GM18507 (cell line): ENCODE data around the gene TBL1X.

Experiments
- DNase-seq: peaks from one replicate; pipeline ENCODE4 v3.0.0; 2011; ENCODE audit warnings: low read depth; ENCODE audit not compliant: insufficient read length; ENCODE audit errors: extremely low spot score
- FAIRE-seq: peaks from 2 replicates; lab custom pipeline; 2011; peaks lifted over from hg19 to GRCh38; lab: Jason Lieb, UNC

Gene TBL1X

DNA sequence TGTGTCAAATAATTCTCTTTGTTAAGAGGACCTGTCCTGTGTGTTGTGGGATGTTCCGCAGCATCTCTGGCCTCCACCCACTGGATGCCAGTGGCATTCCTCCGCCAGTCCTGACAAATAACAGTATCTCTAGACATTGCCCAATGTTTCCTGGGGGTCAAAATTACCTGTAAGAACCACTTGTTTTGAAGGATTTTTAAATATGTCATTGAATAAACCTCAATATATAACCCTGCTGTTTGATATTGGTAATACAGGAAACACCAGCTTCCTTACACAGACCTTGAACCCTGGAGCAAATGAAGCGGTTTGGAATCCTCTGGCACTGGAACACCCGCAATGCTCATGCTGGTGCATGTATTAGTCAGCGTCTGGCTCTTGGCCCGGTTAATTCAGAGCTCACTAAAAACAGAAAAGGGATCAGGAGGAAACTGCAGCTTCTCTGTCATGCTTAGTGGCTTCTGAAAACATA is 101.3 kb downstream of the TBL1X start:
- FAIRE-seq (no peak), DNase-seq (no peak)

DNA sequence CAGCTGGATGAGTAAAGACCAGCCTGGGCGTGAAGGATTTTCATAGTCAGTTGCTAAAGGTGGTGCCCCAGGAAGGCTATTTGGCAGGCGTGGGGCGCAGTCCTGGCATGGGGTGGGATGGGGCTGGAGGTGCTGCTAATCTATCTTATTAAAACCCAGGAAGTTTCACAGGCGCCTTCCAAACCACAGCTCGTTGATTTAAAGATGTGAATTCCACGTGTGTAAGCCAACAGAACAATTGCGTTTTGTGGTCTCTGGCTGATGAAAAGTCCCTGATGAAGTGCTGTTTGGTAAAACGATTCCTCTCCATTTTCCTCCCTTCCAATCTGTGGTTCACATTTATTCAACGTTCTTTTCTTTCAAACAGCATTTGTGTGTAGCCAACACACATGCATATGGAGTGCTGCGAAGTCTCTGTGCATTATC is 105.0 kb downstream of the TBL1X start:
- no peak for FAIRE-seq
- DNase-seq = no peak

DNA sequence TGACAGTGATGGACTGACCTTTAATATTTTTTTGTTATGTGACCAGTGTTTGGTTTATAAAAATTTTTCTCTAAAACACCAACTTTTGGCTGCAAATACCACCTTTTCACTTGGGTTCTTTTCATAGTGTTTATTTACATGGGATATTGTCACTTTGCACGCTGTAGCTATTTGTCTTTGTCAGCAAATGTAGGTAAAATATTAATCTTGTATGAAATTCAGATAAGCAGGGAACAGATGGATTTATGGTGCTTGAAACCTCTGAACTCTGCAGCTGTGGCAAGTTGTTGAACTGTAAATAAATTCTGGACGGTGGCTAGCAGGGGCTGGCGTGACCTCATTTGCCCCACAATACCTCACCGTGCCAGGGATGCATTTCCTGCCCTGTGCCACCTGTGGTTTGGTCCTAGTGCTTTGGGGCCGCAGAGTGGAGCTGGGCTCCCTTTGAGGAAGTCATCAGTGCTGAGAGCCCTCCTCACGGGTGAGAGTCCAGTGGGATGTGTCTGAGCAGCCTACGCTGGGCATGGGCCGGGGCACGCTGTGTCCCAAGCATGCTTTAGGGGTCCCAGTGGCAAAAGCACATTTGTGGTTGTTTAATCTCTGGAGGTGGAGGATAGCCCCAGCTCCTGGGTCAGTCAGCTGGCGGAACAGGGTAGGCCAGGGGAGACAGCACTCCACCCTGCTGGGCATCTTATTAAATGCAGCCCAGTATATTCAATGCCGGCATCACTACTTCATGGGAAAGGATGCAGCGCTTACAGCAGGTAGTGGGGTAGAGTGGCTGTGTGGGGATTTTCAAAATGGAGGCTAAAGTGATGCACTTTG is 108.6 kb downstream of the TBL1X start:
- DNase-seq (no peak), FAIRE-seq (no peak)

GRCh38 chrX:9576059-9576458 is 111.2 kb downstream of the TBL1X start:
- DNase-seq (no peak), FAIRE-seq (no peak)

DNA sequence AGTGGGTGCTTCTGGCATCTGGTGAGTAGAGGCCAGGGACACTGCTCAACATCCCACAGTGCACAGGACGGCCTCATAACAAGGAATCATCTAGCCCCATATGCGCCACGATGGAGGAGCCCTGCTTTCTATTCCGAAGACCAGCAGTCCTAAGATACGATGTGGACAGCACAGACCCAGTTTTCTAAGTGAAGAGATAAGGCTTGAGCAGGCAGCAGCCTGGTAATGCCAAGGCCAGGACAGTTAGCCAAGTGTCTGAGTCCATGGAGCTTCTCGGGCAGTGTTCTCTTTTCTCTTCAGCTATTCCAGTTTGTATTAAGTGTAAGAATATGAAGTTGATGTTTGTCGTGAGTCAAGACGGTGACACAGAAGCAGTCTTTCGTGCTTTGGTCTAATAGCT is 112.7 kb downstream of the TBL1X start:
- FAIRE-seq (no peak), DNase-seq (no peak)

DNA sequence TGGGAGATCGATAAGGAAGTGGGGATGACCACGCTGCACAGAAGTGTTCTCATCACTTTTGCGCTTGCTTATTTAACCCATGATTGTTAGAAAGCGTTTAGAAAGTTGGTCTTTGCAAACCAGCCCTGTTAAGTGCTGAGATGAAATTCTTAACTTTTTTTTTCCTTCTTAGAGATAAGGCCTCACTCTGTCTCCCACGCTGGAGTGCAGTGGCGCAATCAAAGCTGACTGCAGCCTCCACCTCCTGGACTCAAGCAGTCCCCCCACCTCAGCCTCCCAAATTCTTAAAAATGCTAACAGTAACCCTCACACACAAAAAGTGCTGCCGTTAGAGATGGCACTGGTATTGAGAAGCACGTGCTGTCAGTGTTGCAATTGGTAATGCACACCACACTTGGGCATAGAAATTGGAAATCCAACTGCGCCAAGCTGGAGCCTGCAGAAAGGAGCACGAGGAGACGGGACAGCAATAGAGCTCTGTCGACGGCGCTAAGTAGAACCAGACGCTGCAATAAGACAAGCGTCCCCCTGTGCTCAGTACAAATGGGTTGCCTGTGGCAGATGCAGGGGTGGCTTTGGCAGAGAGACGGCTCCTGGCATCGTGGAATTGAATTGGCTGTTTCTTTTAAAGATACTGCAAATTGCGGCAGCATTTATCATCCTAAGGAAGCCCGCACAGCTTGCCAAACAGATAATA is 113.4 kb downstream of the TBL1X start:
- FAIRE-seq (no peak), DNase-seq (no peak)

DNA sequence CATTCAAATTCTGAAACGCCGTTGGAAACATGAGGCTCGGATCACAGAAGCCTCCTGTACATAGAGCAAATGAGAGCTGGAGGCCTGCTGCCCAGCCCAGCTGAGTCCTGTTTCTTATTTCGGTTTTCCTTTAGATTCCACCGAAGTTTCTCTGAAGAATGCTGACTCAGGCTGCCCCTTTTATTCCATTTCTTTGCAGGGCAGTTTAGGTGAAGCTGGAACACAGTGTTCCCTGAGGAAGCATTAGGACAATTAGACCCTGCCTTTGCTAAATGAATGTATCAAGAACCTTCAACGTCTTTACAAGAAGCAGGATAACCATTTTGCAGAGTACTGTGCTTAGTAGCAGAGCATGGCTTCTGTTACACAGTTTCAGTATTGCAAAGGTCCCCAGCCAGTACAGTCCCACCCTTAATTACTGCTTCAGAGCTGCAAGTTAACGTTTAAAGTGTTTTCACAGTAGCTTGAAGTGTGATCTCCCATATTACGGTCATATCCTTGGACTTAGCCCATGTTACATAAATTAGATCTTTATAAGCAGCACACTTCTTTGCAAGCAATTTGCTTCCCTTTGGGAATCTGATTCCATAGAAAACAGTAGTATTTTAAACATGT is 117.0 kb downstream of the TBL1X start:
- no peak for DNase-seq
- FAIRE-seq = no peak

- FAIRE-seq = no peak
- no peak for DNase-seq
Observed at GRCh38 chrX:9582956-9583355, 118.1 kb downstream of the TBL1X start.

DNA sequence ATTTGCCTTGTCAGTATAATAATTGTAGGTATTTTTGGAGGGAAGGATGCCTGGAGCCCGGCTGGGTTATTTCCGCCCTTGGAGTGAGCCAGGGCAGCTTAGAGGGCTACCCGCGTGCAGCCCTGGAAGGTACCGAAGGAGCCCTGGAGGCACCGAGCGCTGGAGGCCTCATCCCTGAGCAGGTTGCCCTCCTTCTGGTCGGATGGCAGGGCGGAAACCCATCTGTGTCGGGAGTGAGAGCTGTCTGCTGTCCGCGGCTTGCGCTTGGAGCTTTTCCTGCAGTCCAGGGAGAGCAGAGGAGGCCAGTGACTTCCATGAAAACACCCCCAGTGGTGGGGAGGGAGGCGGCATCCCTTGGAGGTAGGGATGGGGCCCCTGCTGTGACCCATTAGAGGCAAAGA is 122.1 kb downstream of the TBL1X start:
- FAIRE-seq (no peak), DNase-seq (no peak)

DNA sequence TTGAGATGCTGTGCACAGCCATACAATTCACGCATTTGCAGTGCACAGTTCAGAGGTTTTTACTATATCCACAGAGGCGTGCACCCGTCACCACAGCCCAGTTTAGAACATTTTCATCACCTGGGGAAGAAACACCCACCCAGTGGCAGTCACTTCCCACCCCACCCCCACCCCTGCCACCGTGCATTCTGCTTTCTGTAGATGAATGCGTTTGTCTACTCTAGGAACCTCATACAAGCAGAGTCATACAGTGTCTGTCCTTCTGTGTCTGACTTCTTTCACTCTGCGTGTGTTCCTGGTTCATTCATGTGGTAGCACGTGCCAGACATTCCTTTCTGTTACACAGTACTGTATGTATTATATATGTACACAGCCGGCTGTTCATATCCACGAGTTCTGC is 122.8 kb downstream of the TBL1X start:
- no peak for FAIRE-seq
- no peak for DNase-seq

DNA sequence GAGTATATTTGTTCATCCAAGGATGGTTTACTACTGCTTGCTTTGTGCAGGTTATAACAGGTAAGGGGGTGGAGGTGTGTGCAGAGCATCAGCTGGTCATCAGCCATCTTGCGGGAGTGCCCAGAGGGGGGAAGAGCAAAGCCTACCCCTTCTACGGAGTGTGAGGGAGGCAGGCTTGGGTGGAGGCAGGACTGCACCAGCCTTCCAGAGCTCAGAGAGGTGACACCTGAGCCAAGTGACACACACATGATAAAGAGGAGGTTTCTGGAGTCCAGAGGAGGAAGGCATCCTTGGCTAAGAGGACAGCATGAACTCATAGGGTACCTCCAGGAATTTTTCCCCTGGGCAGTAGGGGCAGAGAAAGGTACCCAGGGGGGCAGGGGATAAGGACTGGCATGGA is 126.6 kb downstream of the TBL1X start:
- DNase-seq (no peak), FAIRE-seq (no peak)

- DNase-seq (no peak), FAIRE-seq (no peak)
Observed at GRCh38 chrX:9593756-9594155, 128.9 kb downstream of the TBL1X start.

DNA sequence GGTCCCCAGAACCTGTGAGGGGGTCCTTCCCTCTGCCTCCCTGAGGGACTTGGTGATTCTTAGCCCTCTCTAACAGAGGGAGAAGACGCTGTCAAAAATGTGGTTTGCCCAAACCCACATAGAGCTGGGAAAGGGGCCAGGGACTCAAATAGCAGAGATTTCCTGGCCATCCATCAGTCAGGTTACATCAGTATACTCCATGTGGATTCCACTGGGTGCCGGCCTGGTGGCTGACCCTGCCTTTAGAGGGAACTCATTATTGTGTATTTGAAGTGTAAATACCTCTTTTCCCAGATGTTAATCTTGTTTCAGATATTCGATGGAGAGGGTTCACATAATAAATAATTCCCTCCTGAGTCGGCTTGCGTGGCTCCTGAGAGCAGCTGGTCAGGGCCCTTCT is 130.3 kb downstream of the TBL1X start:
- DNase-seq (no peak), FAIRE-seq (no peak)

DNA sequence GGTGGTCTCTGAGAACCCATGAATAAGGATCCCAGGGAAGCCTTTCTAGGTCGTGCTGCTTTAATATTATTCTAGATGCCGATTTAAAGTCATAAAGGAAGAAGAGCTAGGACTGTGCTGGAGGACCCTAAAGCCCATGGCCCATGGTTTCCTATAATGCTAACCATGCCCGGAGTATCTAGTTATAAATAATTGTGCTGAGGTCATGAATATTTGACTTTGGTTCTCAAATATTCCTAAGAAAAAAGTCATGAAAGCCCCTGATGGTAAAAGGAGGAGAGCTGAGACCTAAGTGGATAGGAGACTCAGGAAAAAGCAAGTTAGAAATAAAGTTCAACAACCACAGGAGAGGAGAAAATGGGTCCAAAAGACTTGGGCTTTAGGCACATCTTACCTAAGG is 132.0 kb downstream of the TBL1X start:
- FAIRE-seq (no peak), DNase-seq (no peak)

DNA sequence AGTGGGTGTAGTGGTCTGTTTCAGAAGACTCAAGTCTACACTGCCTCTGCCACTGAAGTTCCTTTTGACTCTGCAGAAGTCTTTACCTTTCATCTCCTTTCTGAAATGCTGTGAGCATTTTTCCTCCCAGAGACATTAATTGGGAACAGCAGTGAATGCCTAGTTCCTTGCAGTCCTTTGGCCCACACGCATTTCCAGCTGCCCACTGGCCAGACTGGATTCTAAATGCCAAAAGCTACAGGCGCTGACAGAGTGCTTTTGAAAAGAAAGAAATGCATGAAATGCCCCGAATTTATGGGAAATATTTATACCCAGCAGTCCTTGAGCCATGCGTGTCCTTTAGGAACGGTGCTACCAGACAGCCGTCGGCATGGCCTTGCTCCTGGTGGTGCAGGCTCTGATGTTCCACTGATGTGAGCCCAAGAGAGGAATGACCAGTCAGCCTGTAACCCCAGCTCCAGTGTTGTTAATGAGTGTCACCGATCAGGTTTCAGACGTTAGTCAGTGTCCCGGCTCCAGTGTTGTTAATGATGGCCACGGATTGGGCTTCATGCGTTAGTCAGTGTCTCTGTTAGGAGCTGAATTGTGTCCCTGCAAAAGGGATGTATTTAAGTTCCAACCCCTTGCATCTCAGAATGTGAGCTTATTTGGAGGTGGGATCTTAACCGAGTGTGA is 132.6 kb downstream of the TBL1X start:
- FAIRE-seq (no peak), DNase-seq (no peak)

- FAIRE-seq (no peak), DNase-seq (no peak)
Observed at GRCh38 chrX:9598344-9598743, 133.5 kb downstream of the TBL1X start.

GRCh38 chrX:9604111-9604907 is 139.5 kb downstream of the TBL1X start:
- FAIRE-seq = no peak

DNA sequence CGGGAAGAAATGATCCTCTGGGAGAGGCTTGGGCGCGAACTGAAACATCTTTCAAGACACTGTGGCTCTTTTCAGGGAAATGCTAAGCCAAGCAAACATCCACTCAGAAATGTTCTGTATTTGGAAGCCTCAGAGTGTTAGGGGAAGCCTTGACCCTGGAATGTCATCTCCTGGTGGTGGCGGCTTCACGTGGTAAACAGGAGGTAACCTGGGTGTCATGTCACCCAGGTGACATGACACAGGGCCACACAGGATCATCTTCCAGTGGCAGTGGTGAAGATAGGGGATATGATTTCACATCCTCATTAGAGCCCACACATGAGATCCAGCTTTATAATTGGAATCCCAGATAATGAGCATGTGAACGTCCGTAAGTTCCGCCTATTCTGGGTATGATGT is 140.0 kb downstream of the TBL1X start:
- FAIRE-seq (no peak), DNase-seq (no peak)

More at GRCh38 chrX:9604111-9604907, 139.5 kb downstream of the TBL1X start:
- no peak for DNase-seq

DNA sequence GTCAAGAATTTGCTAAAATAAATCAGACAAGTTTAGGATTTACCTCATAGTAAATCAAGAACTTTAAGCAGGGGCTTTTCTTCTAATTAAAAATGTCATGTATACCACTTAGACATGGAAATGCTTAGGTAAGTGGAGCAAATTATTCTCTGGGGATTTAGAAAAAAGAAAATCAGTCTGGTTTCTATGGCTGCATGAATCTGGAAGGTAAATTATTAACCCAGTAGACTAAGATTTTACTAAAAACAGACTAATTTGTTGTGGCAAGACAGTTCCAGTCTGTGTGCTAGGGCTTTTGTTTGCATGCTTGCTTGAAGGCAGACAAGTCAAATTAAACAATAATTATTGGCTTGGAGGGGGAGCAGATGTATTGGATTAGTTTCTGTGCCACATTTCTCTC is 140.6 kb downstream of the TBL1X start:
- DNase-seq (no peak), FAIRE-seq (no peak)
